Left ventricle myocardium inferior (tissue), 1 donor: ENCODE results near the gene SERINC5. TPM values are rescaled to one million over a fixed set of nuclear protein-coding genes. Genes with fewer than 3 reads are reported as not detected.
A peak's percentile ranks its signal among the peaks of the same experiment; 100 is the strongest.
"Not testable (repeated sequence)": the region's sequence is repeated elsewhere in the genome, so short reads cannot be mapped to it uniquely, and the experiment has no call there.

Experiments
- DNase-seq: peaks from one replicate; pipeline ENCODE4 v3.0.0-alpha.2; 2020
- H3K27ac ChIP-seq: fragments of 200-600 bp; replicated peaks from 2 replicates; pipeline ENCODE4 v1.8.0; 2021
- H3K27me3 ChIP-seq: fragments of 200-600 bp; 2 replicates; pipeline ENCODE4 v1.8.0; 2021; ENCODE audit warnings: low read depth
- H3K36me3 ChIP-seq: fragments of 200-600 bp; 2 replicates; pipeline ENCODE4 v1.8.0; 2021
- H3K4me1 ChIP-seq: fragments of 200-600 bp; 2 replicates; pipeline ENCODE4 v1.8.0; 2021
- H3K4me3 ChIP-seq: fragments of 200-600 bp; 2 replicates; pipeline ENCODE4 v1.8.0; 2021; ENCODE audit warnings: mild to moderate bottlenecking, moderate library complexity
- H3K9me3 ChIP-seq: fragments of 200-600 bp; replicated peaks from 2 replicates; pipeline ENCODE4 v1.8.0; 2021
- CTCF ChIP-seq: fragments of 200-600 bp; IDR thresholded peaks from 2 replicates; pipeline ENCODE4 v1.8.0; 2021; ENCODE audit warnings: antibody characterized with exemption, mild to moderate bottlenecking, borderline replicate concordance
- intact Hi-C: fragments of 100-400 bp; cut with micrococcal nuclease; formaldehyde crosslinking; loops from one replicate; pipeline ENCODE4 v1.11.0; 2022
- total RNA-seq: library from RNA; stranded (reverse); fragmentation: NEBNext Ultra II Directional; extraction: Animal tissue kit (Norgen Biotek cat#: 25700); gene quantifications from one replicate; pipeline ENCODE4 v1.2.1, GENCODE V29; 2021
- donor health status: DM: no; HTN: yes; CAD: no; lungs with severe emphysema.

The SERINC5 gene
- total RNA-seq, 1 donor from 2014 or later = 12.2 TPM

GRCh38 chr5:80138486-80138885 lies 117.4 kb downstream of the SERINC5 start:
- H3K27me3 ChIP-seq = no peaks in the 10 kb centered on the region
- intact Hi-C loops = no loop called here
- peaks cover 37% of the 10 kb centered on the region for H3K4me1 ChIP-seq
- no peak overlapping the region for H3K4me3 ChIP-seq
- DNase-seq = no peak
- no peak for TF ChIP-seq CTCF
- no peak overlapping the region for H3K27ac ChIP-seq
- no peaks in the 10 kb centered on the region for H3K36me3 ChIP-seq
- no peaks in the 10 kb centered on the region for H3K9me3 ChIP-seq

- H3K9me3 ChIP-seq, DNase-seq, intact Hi-C loops, H3K4me3 ChIP-seq, H3K27me3 ChIP-seq, H3K36me3 ChIP-seq: not testable (repeated sequence)
- peak overlapping the region; percentile 59 for H3K27ac ChIP-seq
- H3K4me1 ChIP-seq = peaks cover 22% of the 10 kb centered on the region
These were observed 119.0 kb downstream of the SERINC5 start for GRCh38 chr5:80136798-80137197.

GRCh38 chr5:80134876-80135275 lies 121.0 kb downstream of the SERINC5 start:
- H3K27ac ChIP-seq = no peak overlapping the region
- H3K36me3 ChIP-seq = no peaks in the 10 kb centered on the region
- H3K27me3 ChIP-seq = no peaks in the 10 kb centered on the region
- H3K9me3 ChIP-seq = no peaks in the 10 kb centered on the region
- no peak overlapping the region for H3K4me3 ChIP-seq
- DNase-seq = no peak
- H3K4me1 ChIP-seq = peaks cover 7% of the 10 kb centered on the region
- intact Hi-C loops = no loop called here
- TF ChIP-seq CTCF = no peak

GRCh38 chr5:80129146-80129545 lies 126.7 kb downstream of the SERINC5 start:
- Histone ChIP-seq H3K9me3 (no peaks in the 10 kb centered on the region), H3K4me1 (peaks cover 6% of the 10 kb centered on the region), H3K27me3 (no peaks in the 10 kb centered on the region), H3K36me3 (no peaks in the 10 kb centered on the region), H3K4me3 (no peak overlapping the region), H3K27ac (no peak overlapping the region)
- no peak for DNase-seq
- no peak for TF ChIP-seq CTCF
- intact Hi-C loops = no loop called here

GRCh38 chr5:80128141-80128540 lies 127.7 kb downstream of the SERINC5 start:
- intact Hi-C loops = no loop called here
- no peak for DNase-seq
- H3K4me1 ChIP-seq = peaks cover 6% of the 10 kb centered on the region
- no peak overlapping the region for H3K27ac ChIP-seq
- no peak for TF ChIP-seq CTCF
- no peaks in the 10 kb centered on the region for H3K9me3 ChIP-seq
- no peaks in the 10 kb centered on the region for H3K27me3 ChIP-seq
- H3K4me3 ChIP-seq = no peak overlapping the region
- H3K36me3 ChIP-seq = no peaks in the 10 kb centered on the region

- Histone ChIP-seq H3K4me1 (peaks cover 6% of the 10 kb centered on the region), H3K9me3 (no peaks in the 10 kb centered on the region), H3K27ac (no peak overlapping the region), H3K27me3 (no peaks in the 10 kb centered on the region), H3K4me3 (no peak overlapping the region), H3K36me3 (no peaks in the 10 kb centered on the region)
- DNase-seq = no peak
- intact Hi-C loops = no loop called here
- TF ChIP-seq CTCF = no peak
These were observed 128.7 kb downstream of the SERINC5 start for GRCh38 chr5:80127116-80127552.
